ENCODE data around the gene MCM10. TPM values are rescaled to one million over a fixed set of nuclear protein-coding genes. Genes with fewer than 3 reads are reported as not detected.

The MCM10 gene
- total RNA-seq, 1 donor from 2014 or later: 44.5 TPM

GRCh38 chr10:13163859-13164258 is 2.5 kb downstream of the MCM10 start:
- Mint-ChIP-seq H3K27me3 (ENCODE audit: insufficient read depth, low read depth) (peaks cover 6% of the 10 kb centered on the region), H3K4me1 (peaks cover 19% of the 10 kb centered on the region), H3K27ac (no peak overlapping the region), H3K4me3 (no peak overlapping the region), H3K9me3 (no peaks in the 10 kb centered on the region), H3K36me3 (peaks cover 15% of the 10 kb centered on the region)
- H3K4me1 ChIP-seq: peaks cover 14% of the 10 kb centered on the region
- H4K20me1 ChIP-seq (ENCODE audit: low read depth): peaks cover 36% of the 10 kb centered on the region
- no peak for TF ChIP-seq CTCF (IDR thresholded peaks at IDR 0.05)
- no peak for TF ChIP-seq EZH2 (IDR thresholded peaks at IDR 0.05)
- TF ChIP-seq EZH2phosphoT487 (IDR thresholded peaks at IDR 0.05): no peak
- no peaks in the 10 kb centered on the region for H3K27me3 ChIP-seq
- DNase-seq (ENCODE audit: low spot score): no peak
- H3K27ac ChIP-seq: no peak overlapping the region
- H3K36me3 ChIP-seq: no peaks in the 10 kb centered on the region
- no peak overlapping the region for H2AFZ ChIP-seq (replicated peaks)
- peaks cover 72% of the 10 kb centered on the region for H3K79me2 ChIP-seq (ENCODE audit: low read depth)
- no peak overlapping the region for H3K4me3 ChIP-seq
- no peak overlapping the region for H3K4me2 ChIP-seq
- no peaks in the 10 kb centered on the region for H3K9me3 ChIP-seq (ENCODE audit: low read depth)
- peaks cover 7% of the 10 kb centered on the region for H3F3A ChIP-seq (ENCODE audit: low read depth)
- no peak overlapping the region for H3K9ac ChIP-seq

- H3K36me3 Mint-ChIP-seq: peaks cover 17% of the 10 kb centered on the region
- no peaks in the 10 kb centered on the region for H3K9me3 ChIP-seq (ENCODE audit: low read depth)
- no peak overlapping the region for H3K4me3 Mint-ChIP-seq
- H3K9me3 Mint-ChIP-seq: no peaks in the 10 kb centered on the region
- peaks cover 4% of the 10 kb centered on the region for H3K27me3 Mint-ChIP-seq (ENCODE audit: insufficient read depth, low read depth)
- peaks cover 14% of the 10 kb centered on the region for H3K4me1 ChIP-seq
- H3K4me3 ChIP-seq: no peak overlapping the region
- no peak overlapping the region for H3K9ac ChIP-seq
- no peak overlapping the region for H3K27ac Mint-ChIP-seq
- H3F3A ChIP-seq (ENCODE audit: low read depth): peaks cover 7% of the 10 kb centered on the region
- no peak overlapping the region for H3K27ac ChIP-seq
- no peak overlapping the region for H2AFZ ChIP-seq (replicated peaks)
- H3K79me2 ChIP-seq (ENCODE audit: low read depth): peaks cover 85% of the 10 kb centered on the region
- H3K4me2 ChIP-seq: no peak overlapping the region
- H3K4me1 Mint-ChIP-seq: peaks cover 19% of the 10 kb centered on the region
- H3K27me3 ChIP-seq: no peaks in the 10 kb centered on the region
- H4K20me1 ChIP-seq (ENCODE audit: low read depth): peaks cover 45% of the 10 kb centered on the region
- H3K36me3 ChIP-seq: no peaks in the 10 kb centered on the region
- DNase-seq (ENCODE audit: low spot score): no peak
- TF ChIP-seq EZH2phosphoT487 (IDR thresholded peaks at IDR 0.05) (no peak), EZH2 (IDR thresholded peaks at IDR 0.05) (no peak), CTCF (IDR thresholded peaks at IDR 0.05) (no peak)
These were observed 3.8 kb downstream of the MCM10 start for GRCh38 chr10:13165177-13165576.

GRCh38 chr10:13167568-13167967 is 6.2 kb downstream of the MCM10 start:
- DNase-seq (ENCODE audit: low spot score): no peak
- peaks cover 7% of the 10 kb centered on the region for H3F3A ChIP-seq (ENCODE audit: low read depth)
- peak overlapping the region; percentile 29 for H3K27ac ChIP-seq
- TF ChIP-seq EZH2phosphoT487 (IDR thresholded peaks at IDR 0.05) (no peak), CTCF (IDR thresholded peaks at IDR 0.05) (no peak), EZH2 (IDR thresholded peaks at IDR 0.05) (no peak)
- Mint-ChIP-seq H3K4me1 (peaks cover 5% of the 10 kb centered on the region), H3K36me3 (peaks cover 23% of the 10 kb centered on the region), H3K4me3 (no peak overlapping the region), H3K27ac (no peak overlapping the region), H3K27me3 (ENCODE audit: insufficient read depth, low read depth) (peaks cover 2% of the 10 kb centered on the region), H3K9me3 (no peaks in the 10 kb centered on the region)
- peaks cover 3% of the 10 kb centered on the region for H3K36me3 ChIP-seq
- no peaks in the 10 kb centered on the region for H3K9me3 ChIP-seq (ENCODE audit: low read depth)
- peaks cover 8% of the 10 kb centered on the region for H3K4me1 ChIP-seq
- no peak overlapping the region for H2AFZ ChIP-seq (replicated peaks)
- H3K27me3 ChIP-seq: no peaks in the 10 kb centered on the region
- peak overlapping the region; percentile 18 for H3K4me2 ChIP-seq
- H3K79me2 ChIP-seq (ENCODE audit: low read depth): peaks cover 83% of the 10 kb centered on the region
- H3K9ac ChIP-seq: no peak overlapping the region
- peaks cover 38% of the 10 kb centered on the region for H4K20me1 ChIP-seq (ENCODE audit: low read depth)
- no peak overlapping the region for H3K4me3 ChIP-seq

Data from neural progenitor cell (in vitro differentiated cells).